GM23338 (cell line): ENCODE measurements around the gene ARPC5. TPM values are rescaled to one million over a fixed set of nuclear protein-coding genes. Genes with fewer than 3 reads are reported as not detected.
A peak's percentile ranks its signal among the peaks of the same experiment; 100 is the strongest.

Experiments
- ATAC-seq: fragments of 200-7000 bp; cut with Tn5 transposase; 3 replicates; pipeline ENCODE4 v1.9.1; 2020
- DNase-seq: peaks from one replicate; pipeline ENCODE4 v3.0.0-alpha.2; 2015; ENCODE audit warnings: low spot score
- H2AFZ ChIP-seq: fragments of 200-600 bp; sonication (generic); 2 replicates; pipeline ENCODE4 v1.8.0; 2016; ENCODE audit warnings: antibody characterized with exemption, mild to moderate bottlenecking, moderate library complexity
- H3F3A ChIP-seq: fragments of 200-600 bp; sonication (generic); replicated peaks from 2 replicates; pipeline ENCODE4 v1.8.0; 2017; ENCODE audit warnings: antibody characterized with exemption, mixed run types, low read depth
- H3K27ac ChIP-seq: fragments of 200-600 bp; sonication (generic); 2 replicates; pipeline ENCODE4 v1.6.1; 2016; ENCODE audit warnings: low read depth
- H3K27me3 ChIP-seq: fragments of 200-600 bp; sonication (generic); 2 replicates; pipeline ENCODE4 v1.8.0; 2016; ENCODE audit warnings: mild to moderate bottlenecking, mixed run types, moderate library complexity; ENCODE audit not compliant: insufficient read depth
- H3K36me3 ChIP-seq: fragments of 200-600 bp; sonication (generic); 2 replicates; pipeline ENCODE4 v1.8.0; 2016; ENCODE audit warnings: mild to moderate bottlenecking; ENCODE audit not compliant: insufficient read depth
- H3K4me1 ChIP-seq: fragments of 200-600 bp; sonication (generic); 2 replicates; pipeline ENCODE4 v1.8.0; 2016; ENCODE audit warnings: mild to moderate bottlenecking, moderate library complexity; ENCODE audit not compliant: insufficient read depth
- H3K4me2 ChIP-seq: fragments of 200-600 bp; sonication (generic); 2 replicates; pipeline ENCODE4 v1.7.1; 2017; ENCODE audit warnings: mixed run types
- H3K4me3 ChIP-seq: fragments of 200-600 bp; sonication (generic); 2 replicates; pipeline ENCODE4 v1.6.1; 2016; ENCODE audit warnings: mixed run types
- H3K79me2 ChIP-seq: fragments of 200-600 bp; sonication (generic); replicated peaks from 2 replicates; pipeline ENCODE4 v1.8.0; 2017; ENCODE audit warnings: mild to moderate bottlenecking; ENCODE audit not compliant: insufficient read depth
- H3K9me2 ChIP-seq: fragments of 200-600 bp; sonication (generic); 2 replicates; pipeline ENCODE4 v1.8.0; 2017; ENCODE audit not compliant: insufficient read depth
- H4K20me1 ChIP-seq: fragments of 200-600 bp; sonication (generic); replicated peaks from 2 replicates; pipeline ENCODE4 v1.8.0; 2017; ENCODE audit warnings: mild to moderate bottlenecking; ENCODE audit not compliant: insufficient read depth
- H3K27ac Mint-ChIP-seq: 2 replicates; pipeline ENCODE4 v1.8.0; 2020; ENCODE audit warnings: inconsistent platforms, mild to moderate bottlenecking, moderate library complexity, mixed read lengths
- H3K27me3 Mint-ChIP-seq: 3 replicates; pipeline ENCODE4 v1.8.0; 2022; ENCODE audit warnings: low read depth, mild to moderate bottlenecking, moderate library complexity, mixed read lengths, inconsistent platforms; ENCODE audit not compliant: insufficient read depth, poor library complexity
- H3K36me3 Mint-ChIP-seq: 3 replicates; pipeline ENCODE4 v1.8.0; 2021; ENCODE audit warnings: low read depth, mild to moderate bottlenecking, inconsistent platforms, moderate library complexity, mixed read lengths
- H3K4me1 Mint-ChIP-seq: 3 replicates; pipeline ENCODE4 v1.8.0; 2020; ENCODE audit warnings: mild to moderate bottlenecking, inconsistent platforms, mixed read lengths
- H3K4me3 Mint-ChIP-seq: 3 replicates; pipeline ENCODE4 v1.8.0; 2021; ENCODE audit warnings: moderate library complexity, mild to moderate bottlenecking, inconsistent platforms, mixed read lengths
- H3K9me3 Mint-ChIP-seq: 3 replicates; pipeline ENCODE4 v1.8.0; 2020; ENCODE audit warnings: moderate library complexity, mild to moderate bottlenecking, inconsistent platforms, mixed read lengths
- CREB1 ChIP-seq: fragments of 250-450 bp; sonication (Bioruptor Pico); IDR thresholded peaks from 2 replicates; pipeline ENCODE4 v1.5.0; 2020; ENCODE audit warnings: low read depth, mild to moderate bottlenecking, moderate library complexity
- EZH2 ChIP-seq: fragments of 200-600 bp; sonication (generic); IDR thresholded peaks from one replicate; pipeline ENCODE4 v1.8.0; 2017; ENCODE audit warnings: antibody characterized with exemption, mild to moderate bottlenecking, low read depth; ENCODE audit not compliant: unreplicated experiment
- EZH2phosphoT487 ChIP-seq: fragments of 200-600 bp; sonication (generic); IDR thresholded peaks from one replicate; pipeline ENCODE4 v1.8.1; 2018; ENCODE audit warnings: antibody characterized with exemption; ENCODE audit not compliant: unreplicated experiment
- JUNB ChIP-seq: IDR thresholded peaks from one replicate; pipeline ENCODE4 v1.6.1; 2016; ENCODE audit warnings: antibody characterized with exemption; ENCODE audit not compliant: unreplicated experiment
- NANOG ChIP-seq: IDR thresholded peaks from 2 replicates; pipeline ENCODE4 v1.6.1; 2016; ENCODE audit warnings: antibody characterized with exemption, borderline replicate concordance
- POLR2AphosphoS5 ChIP-seq: IDR thresholded peaks from 2 replicates; pipeline ENCODE4 v1.6.1; 2016; ENCODE audit warnings: antibody characterized with exemption, low read depth
- STAT1 ChIP-seq: IDR thresholded peaks from one replicate; pipeline ENCODE4 v1.6.1; 2016; ENCODE audit warnings: antibody characterized with exemption; ENCODE audit not compliant: unreplicated experiment
- ZNF114 ChIP-seq: fragments of 250-450 bp; sonication (Bioruptor Pico); IDR thresholded peaks from 2 replicates; pipeline ENCODE4 v1.5.0; 2020; ENCODE audit warnings: mild to moderate bottlenecking, moderate library complexity
- ZNF331 ChIP-seq: fragments of 250-450 bp; sonication (Bioruptor Pico); IDR thresholded peaks from 2 replicates; pipeline ENCODE4 v1.5.0; 2020; ENCODE audit warnings: low read depth, mild to moderate bottlenecking, moderate library complexity
- polyA plus RNA-seq: library from polyadenylated mRNA; unstranded; fragments of >200 nt; fragmentation: Nextera tagmentation; extraction: Ambion mirVana; gene quantifications from 2 replicates; pipeline ENCODE4 v1.2.1, GENCODE V29; 2016
- total RNA-seq: library from RNA; depleted of rRNA; stranded (reverse); fragments of >200 nt; shearing (Covaris generic); gene quantifications from 2 replicates; pipeline ENCODE4 v1.2.3, GENCODE V29; 2014
- TF ChIP-seq, protein P1 (sequence below): IDR thresholded peaks from one replicate; pipeline ENCODE4 v1.6.1; 2018; ENCODE audit warnings: antibody characterized with exemption; ENCODE audit not compliant: unreplicated experiment
- TF ChIP-seq, protein P2 (sequence below), 2 experiments: fragments of 200-600 bp in 1 of 2; sonication (generic) in 1 of 2; conservative IDR thresholded peaks; 2 replicates each; pipeline versions ENCODE4 v1.5.1 to v1.6.1; 2016 to 2017; ENCODE audit warnings: antibody characterized with exemption in 2 of 2, low read depth in 2 of 2, mild to moderate bottlenecking in 2 of 2, moderate library complexity in 1 of 2
- TF ChIP-seq, protein P3 (sequence below): IDR thresholded peaks from 2 replicates; pipeline ENCODE4 v1.6.1; 2016; ENCODE audit warnings: antibody characterized with exemption
- TF ChIP-seq, protein P4 (sequence below): fragments of 250-450 bp; sonication (Bioruptor Pico); IDR thresholded peaks from 2 replicates; pipeline ENCODE4 v1.5.0; 2020; ENCODE audit warnings: mild to moderate bottlenecking, moderate library complexity

ARPC5 gene
- total and polyA plus RNA-seq, 2 experiments from 2014 or later, result 75.4 to 98.9 TPM

DNA sequence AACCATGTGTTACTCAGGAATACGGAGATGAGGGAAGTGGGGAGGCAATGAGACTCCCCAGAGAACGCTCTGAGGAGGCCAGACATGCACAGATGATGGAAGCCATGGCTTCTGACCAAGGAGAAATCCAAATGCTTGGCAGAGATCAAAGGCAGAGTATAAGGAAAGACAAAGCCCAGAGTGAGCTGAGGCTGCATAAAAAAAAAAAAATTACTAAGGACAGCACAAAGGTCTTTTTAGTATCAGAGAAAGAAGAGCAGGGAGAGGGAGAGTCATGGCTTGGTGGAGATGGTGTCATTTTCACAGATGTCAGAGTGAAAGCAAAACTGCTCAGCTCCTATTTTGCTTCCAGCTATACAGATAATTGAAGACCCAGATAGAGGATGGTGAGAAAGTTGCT is 37.2 kb downstream of the ARPC5 start:
- Histone ChIP-seq H3K27ac (no peak overlapping the region), H3K4me2 (no peak overlapping the region), H2AFZ (peak overlapping the region; percentile 63; the same call in 1 of the 2 replicates), H4K20me1 (no peaks in the 10 kb centered on the region), H3K9me2 (0 out of 2 replicates have a peak, but pooled peaks cover 8% of the 10 kb centered on the region), H3K27me3 (no peaks in the 10 kb centered on the region), H3K4me1 (peaks cover 2% of the 10 kb centered on the region), H3K36me3 (no peaks in the 10 kb centered on the region), H3K4me3 (no peak overlapping the region), H3K79me2 (no peaks in the 10 kb centered on the region), H3F3A (no peaks in the 10 kb centered on the region)
- Mint-ChIP-seq H3K27me3 (peaks cover 1% of the 10 kb centered on the region), H3K4me1 (peaks cover 4% of the 10 kb centered on the region), H3K4me3 (no peak overlapping the region), H3K36me3 (no peaks in the 10 kb centered on the region), H3K9me3 (no peaks in the 10 kb centered on the region; the same call in 2 of the 3 replicates), H3K27ac (no peak overlapping the region)
- DNase-seq, result no peak
- ATAC-seq, result no peak
- no peak for TF ChIP-seq POLR2AphosphoS5
- TF ChIP-seq, protein P1, sequence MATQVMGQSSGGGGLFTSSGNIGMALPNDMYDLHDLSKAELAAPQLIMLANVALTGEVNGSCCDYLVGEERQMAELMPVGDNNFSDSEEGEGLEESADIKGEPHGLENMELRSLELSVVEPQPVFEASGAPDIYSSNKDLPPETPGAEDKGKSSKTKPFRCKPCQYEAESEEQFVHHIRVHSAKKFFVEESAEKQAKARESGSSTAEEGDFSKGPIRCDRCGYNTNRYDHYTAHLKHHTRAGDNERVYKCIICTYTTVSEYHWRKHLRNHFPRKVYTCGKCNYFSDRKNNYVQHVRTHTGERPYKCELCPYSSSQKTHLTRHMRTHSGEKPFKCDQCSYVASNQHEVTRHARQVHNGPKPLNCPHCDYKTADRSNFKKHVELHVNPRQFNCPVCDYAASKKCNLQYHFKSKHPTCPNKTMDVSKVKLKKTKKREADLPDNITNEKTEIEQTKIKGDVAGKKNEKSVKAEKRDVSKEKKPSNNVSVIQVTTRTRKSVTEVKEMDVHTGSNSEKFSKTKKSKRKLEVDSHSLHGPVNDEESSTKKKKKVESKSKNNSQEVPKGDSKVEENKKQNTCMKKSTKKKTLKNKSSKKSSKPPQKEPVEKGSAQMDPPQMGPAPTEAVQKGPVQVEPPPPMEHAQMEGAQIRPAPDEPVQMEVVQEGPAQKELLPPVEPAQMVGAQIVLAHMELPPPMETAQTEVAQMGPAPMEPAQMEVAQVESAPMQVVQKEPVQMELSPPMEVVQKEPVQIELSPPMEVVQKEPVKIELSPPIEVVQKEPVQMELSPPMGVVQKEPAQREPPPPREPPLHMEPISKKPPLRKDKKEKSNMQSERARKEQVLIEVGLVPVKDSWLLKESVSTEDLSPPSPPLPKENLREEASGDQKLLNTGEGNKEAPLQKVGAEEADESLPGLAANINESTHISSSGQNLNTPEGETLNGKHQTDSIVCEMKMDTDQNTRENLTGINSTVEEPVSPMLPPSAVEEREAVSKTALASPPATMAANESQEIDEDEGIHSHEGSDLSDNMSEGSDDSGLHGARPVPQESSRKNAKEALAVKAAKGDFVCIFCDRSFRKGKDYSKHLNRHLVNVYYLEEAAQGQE, result no peak
- TF ChIP-seq JUNB, result no peak
- no peak for TF ChIP-seq ZNF114 (CRISPR knock-in tag)
- TF ChIP-seq, protein P2, sequence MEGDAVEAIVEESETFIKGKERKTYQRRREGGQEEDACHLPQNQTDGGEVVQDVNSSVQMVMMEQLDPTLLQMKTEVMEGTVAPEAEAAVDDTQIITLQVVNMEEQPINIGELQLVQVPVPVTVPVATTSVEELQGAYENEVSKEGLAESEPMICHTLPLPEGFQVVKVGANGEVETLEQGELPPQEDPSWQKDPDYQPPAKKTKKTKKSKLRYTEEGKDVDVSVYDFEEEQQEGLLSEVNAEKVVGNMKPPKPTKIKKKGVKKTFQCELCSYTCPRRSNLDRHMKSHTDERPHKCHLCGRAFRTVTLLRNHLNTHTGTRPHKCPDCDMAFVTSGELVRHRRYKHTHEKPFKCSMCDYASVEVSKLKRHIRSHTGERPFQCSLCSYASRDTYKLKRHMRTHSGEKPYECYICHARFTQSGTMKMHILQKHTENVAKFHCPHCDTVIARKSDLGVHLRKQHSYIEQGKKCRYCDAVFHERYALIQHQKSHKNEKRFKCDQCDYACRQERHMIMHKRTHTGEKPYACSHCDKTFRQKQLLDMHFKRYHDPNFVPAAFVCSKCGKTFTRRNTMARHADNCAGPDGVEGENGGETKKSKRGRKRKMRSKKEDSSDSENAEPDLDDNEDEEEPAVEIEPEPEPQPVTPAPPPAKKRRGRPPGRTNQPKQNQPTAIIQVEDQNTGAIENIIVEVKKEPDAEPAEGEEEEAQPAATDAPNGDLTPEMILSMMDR (conservative IDR thresholded peaks at IDR 0.05; ENCODE audit: low read depth in 2 of 2), result no peak
- TF ChIP-seq, protein P3, sequence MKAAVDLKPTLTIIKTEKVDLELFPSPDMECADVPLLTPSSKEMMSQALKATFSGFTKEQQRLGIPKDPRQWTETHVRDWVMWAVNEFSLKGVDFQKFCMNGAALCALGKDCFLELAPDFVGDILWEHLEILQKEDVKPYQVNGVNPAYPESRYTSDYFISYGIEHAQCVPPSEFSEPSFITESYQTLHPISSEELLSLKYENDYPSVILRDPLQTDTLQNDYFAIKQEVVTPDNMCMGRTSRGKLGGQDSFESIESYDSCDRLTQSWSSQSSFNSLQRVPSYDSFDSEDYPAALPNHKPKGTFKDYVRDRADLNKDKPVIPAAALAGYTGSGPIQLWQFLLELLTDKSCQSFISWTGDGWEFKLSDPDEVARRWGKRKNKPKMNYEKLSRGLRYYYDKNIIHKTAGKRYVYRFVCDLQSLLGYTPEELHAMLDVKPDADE, result no peak
- no peak for TF ChIP-seq STAT1
- no peak for TF ChIP-seq ZNF331 (CRISPR knock-in tag)
- TF ChIP-seq NANOG, result no peak
- no peak for TF ChIP-seq EZH2phosphoT487
- no peak for TF ChIP-seq EZH2
- TF ChIP-seq, protein P4, sequence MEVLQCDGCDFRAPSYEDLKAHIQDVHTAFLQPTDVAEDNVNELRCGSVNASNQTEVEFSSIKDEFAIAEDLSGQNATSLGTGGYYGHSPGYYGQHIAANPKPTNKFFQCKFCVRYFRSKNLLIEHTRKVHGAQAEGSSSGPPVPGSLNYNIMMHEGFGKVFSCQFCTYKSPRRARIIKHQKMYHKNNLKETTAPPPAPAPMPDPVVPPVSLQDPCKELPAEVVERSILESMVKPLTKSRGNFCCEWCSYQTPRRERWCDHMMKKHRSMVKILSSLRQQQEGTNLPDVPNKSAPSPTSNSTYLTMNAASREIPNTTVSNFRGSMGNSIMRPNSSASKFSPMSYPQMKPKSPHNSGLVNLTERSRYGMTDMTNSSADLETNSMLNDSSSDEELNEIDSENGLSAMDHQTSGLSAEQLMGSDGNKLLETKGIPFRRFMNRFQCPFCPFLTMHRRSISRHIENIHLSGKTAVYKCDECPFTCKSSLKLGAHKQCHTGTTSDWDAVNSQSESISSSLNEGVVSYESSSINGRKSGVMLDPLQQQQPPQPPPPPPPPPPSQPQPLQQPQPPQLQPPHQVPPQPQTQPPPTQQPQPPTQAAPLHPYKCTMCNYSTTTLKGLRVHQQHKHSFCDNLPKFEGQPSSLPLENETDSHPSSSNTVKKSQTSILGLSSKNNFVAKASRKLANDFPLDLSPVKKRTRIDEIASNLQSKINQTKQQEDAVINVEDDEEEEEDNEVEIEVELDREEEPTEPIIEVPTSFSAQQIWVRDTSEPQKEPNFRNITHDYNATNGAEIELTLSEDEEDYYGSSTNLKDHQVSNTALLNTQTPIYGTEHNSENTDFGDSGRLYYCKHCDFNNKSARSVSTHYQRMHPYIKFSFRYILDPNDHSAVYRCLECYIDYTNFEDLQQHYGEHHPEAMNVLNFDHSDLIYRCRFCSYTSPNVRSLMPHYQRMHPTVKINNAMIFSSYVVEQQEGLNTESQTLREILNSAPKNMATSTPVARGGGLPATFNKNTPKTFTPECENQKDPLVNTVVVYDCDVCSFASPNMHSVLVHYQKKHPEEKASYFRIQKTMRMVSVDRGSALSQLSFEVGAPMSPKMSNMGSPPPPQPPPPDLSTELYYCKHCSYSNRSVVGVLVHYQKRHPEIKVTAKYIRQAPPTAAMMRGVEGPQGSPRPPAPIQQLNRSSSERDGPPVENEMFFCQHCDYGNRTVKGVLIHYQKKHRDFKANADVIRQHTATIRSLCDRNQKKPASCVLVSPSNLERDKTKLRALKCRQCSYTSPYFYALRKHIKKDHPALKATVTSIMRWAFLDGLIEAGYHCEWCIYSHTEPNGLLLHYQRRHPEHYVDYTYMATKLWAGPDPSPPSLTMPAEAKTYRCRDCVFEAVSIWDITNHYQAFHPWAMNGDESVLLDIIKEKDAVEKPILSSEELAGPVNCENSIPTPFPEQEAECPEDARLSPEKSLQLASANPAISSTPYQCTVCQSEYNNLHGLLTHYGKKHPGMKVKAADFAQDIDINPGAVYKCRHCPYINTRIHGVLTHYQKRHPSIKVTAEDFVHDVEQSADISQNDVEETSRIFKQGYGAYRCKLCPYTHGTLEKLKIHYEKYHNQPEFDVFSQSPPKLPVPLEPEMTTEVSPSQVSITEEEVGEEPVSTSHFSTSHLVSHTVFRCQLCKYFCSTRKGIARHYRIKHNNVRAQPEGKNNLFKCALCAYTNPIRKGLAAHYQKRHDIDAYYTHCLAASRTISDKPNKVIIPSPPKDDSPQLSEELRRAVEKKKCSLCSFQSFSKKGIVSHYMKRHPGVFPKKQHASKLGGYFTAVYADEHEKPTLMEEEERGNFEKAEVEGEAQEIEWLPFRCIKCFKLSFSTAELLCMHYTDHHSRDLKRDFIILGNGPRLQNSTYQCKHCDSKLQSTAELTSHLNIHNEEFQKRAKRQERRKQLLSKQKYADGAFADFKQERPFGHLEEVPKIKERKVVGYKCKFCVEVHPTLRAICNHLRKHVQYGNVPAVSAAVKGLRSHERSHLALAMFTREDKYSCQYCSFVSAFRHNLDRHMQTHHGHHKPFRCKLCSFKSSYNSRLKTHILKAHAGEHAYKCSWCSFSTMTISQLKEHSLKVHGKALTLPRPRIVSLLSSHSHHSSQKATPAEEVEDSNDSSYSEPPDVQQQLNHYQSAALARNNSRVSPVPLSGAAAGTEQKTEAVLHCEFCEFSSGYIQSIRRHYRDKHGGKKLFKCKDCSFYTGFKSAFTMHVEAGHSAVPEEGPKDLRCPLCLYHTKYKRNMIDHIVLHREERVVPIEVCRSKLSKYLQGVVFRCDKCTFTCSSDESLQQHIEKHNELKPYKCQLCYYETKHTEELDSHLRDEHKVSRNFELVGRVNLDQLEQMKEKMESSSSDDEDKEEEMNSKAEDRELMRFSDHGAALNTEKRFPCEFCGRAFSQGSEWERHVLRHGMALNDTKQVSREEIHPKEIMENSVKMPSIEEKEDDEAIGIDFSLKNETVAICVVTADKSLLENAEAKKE (CRISPR knock-in tag), result no peak
- no peak for TF ChIP-seq CREB1 (CRISPR knock-in tag)
